ENCODE data around the gene THY1.

DNA sequence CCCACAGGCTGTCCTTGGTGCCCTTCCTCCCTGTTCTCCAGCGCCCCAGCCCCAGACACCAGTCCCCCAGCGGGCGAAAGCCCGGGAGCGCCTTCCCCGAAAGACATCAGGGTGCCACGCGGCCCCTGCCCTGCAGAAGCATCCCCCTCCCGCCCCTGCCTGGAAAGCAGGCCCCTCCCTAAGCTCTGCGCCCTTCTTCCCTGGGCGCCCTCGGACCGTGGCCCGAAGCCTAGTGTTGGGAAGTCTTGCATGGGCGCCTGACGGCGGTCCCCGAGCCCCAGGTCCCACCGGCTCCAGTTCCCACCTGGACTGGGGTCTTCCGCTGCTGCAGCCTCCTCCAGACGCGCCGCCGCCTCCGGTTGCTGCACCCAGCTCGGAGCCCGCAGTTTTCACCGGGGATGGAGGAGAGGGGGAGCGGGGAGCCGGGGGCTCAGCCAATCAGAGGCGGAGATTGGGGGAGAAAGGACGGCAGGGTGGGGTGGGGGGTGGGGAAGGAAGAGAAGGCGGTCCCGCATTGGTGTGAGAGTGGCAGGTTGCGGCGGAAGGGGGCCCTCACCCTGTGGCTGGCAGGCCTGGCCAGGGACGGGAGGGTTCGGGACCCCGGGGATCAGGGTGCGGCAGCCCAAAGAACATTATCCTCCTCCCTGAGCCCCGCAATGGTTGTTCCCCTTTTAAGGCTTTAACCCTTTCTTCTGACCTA is at the start of gene THY1:
- TF ChIP-seq ZBTB1 (CRISPR knock-in tag; IDR thresholded peaks at IDR 0.05; ENCODE audit: borderline replicate concordance, low read depth): no peak
- TF ChIP-seq ASH1L (IDR thresholded peaks at IDR 0.05; ENCODE audit: borderline replicate concordance, low read depth, partially characterized antibody): no peak
- TF ChIP-seq, protein P1, sequence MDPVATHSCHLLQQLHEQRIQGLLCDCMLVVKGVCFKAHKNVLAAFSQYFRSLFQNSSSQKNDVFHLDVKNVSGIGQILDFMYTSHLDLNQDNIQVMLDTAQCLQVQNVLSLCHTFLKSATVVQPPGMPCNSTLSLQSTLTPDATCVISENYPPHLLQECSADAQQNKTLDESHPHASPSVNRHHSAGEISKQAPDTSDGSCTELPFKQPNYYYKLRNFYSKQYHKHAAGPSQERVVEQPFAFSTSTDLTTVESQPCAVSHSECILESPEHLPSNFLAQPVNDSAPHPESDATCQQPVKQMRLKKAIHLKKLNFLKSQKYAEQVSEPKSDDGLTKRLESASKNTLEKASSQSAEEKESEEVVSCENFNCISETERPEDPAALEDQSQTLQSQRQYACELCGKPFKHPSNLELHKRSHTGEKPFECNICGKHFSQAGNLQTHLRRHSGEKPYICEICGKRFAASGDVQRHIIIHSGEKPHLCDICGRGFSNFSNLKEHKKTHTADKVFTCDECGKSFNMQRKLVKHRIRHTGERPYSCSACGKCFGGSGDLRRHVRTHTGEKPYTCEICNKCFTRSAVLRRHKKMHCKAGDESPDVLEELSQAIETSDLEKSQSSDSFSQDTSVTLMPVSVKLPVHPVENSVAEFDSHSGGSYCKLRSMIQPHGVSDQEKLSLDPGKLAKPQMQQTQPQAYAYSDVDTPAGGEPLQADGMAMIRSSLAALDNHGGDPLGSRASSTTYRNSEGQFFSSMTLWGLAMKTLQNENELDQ (CRISPR knock-in tag; IDR thresholded peaks at IDR 0.05; ENCODE audit: borderline replicate concordance): no peak
